Measurements from ENCODE around the gene CMBL. TPM values are rescaled to one million over a fixed set of nuclear protein-coding genes. Genes with fewer than 3 reads are reported as not detected.
"Not testable (repeated sequence)": the region's sequence is repeated elsewhere in the genome, so short reads cannot be mapped to it uniquely, and the experiment has no call there.

Gene CMBL
- total RNA-seq, 2 experiments from 2014 or later = 2.2 to 3.2 TPM

- H3K4me3 Mint-ChIP-seq = no peak overlapping the region
- CTCF ChIA-PET = interaction anchor here (0.6 kb wide), 1 partner anchor 103 kb away, joined by 3 read pairs; no protein-coding TSS in a partner anchor
- DNase-seq = no peak
- H3K36me3 Mint-ChIP-seq (ENCODE audit: low read depth) = peaks cover 59% of the 10 kb centered on the region
- H3K9me3 Mint-ChIP-seq = no peaks in the 10 kb centered on the region
- H3K27me3 Mint-ChIP-seq (ENCODE audit: low read depth) = no peaks in the 10 kb centered on the region
- peaks cover 66% of the 10 kb centered on the region for H3K4me1 Mint-ChIP-seq (ENCODE audit: low read depth)
- intact Hi-C loops (cut with micrococcal nuclease) = loop anchor here (10.0 kb wide), 2 partner anchors 380 to 890 kb away; no protein-coding TSS in a partner anchor
- peak overlapping the region; percentile 59 for H3K27ac Mint-ChIP-seq
Observed at GRCh38 chr5:10254686-10255085, 53.0 kb downstream of the CMBL start.

GRCh38 chr5:10253390-10253789 lies 54.3 kb downstream of the CMBL start:
- Mint-ChIP-seq H3K36me3 (ENCODE audit: low read depth) (peaks cover 54% of the 10 kb centered on the region), H3K9me3 (no peaks in the 10 kb centered on the region), H3K27ac (no peak overlapping the region), H3K4me3 (no peak overlapping the region), H3K4me1 (ENCODE audit: low read depth) (peaks cover 66% of the 10 kb centered on the region), H3K27me3 (ENCODE audit: low read depth) (no peaks in the 10 kb centered on the region)
- DNase-seq = no peak
- intact Hi-C loops (cut with micrococcal nuclease) = loop anchor here (10.0 kb wide), 2 partner anchors 381 to 891 kb away; no protein-coding TSS in a partner anchor
- CTCF ChIA-PET = no interaction called here

GRCh38 chr5:10251405-10251804 lies 56.3 kb downstream of the CMBL start:
- CTCF ChIA-PET = interaction anchor here (0.5 to 0.7 kb wide), 2 partner anchors 173 to 1104 kb away, joined by 3 read pairs; no protein-coding TSS in a partner anchor
- intact Hi-C loops (cut with micrococcal nuclease) = loop anchor here (2.0 to 10.0 kb wide), 3 partner anchors 33 to 893 kb away; no protein-coding TSS in a partner anchor
- H3K4me1 Mint-ChIP-seq (ENCODE audit: low read depth) = peaks cover 56% of the 10 kb centered on the region

GRCh38 chr5:10250806-10251276 lies 56.9 kb downstream of the CMBL start:
- CTCF ChIA-PET = interaction anchor here (0.5 to 1.1 kb wide), 3 partner anchors 33 to 1104 kb away, joined by 3 read pairs; no protein-coding TSS in a partner anchor
- H3K9me3 Mint-ChIP-seq = no peaks in the 10 kb centered on the region
- intact Hi-C loops (cut with micrococcal nuclease) = loop anchor here (1.0 to 10.0 kb wide), 8 partner anchors 34 to 894 kb away; partner anchors contain the start of genes ANKRD33B, DAP, MARCHF6 and ROPN1L
- H3K36me3 Mint-ChIP-seq (ENCODE audit: low read depth) = peaks cover 40% of the 10 kb centered on the region
- peak overlapping the region; percentile 99 for H3K27ac Mint-ChIP-seq
- DNase-seq = peak; percentile 41
- H3K27me3 Mint-ChIP-seq (ENCODE audit: low read depth) = no peaks in the 10 kb centered on the region
- peaks cover 50% of the 10 kb centered on the region for H3K4me1 Mint-ChIP-seq (ENCODE audit: low read depth)
- H3K4me3 Mint-ChIP-seq = peak overlapping the region; percentile 86

More at GRCh38 chr5:10251405-10251804, 56.3 kb downstream of the CMBL start:
- Mint-ChIP-seq H3K4me3 (peak overlapping the region; percentile 86), H3K9me3 (no peaks in the 10 kb centered on the region), H3K27ac (peak overlapping the region; percentile 99), H3K27me3 (ENCODE audit: low read depth) (no peaks in the 10 kb centered on the region), H3K36me3 (ENCODE audit: low read depth) (peaks cover 46% of the 10 kb centered on the region)
- DNase-seq = no peak

GRCh38 chr5:10249948-10250805 lies 57.5 kb downstream of the CMBL start, which contains the start of gene CCT5:
CCT5 (plus strand) TSS chr5:10250280; CDS start chr5:10250341, 61 bp downstream.
- peak within 1 kb of the TSS; percentile 86 for H3K4me3 Mint-ChIP-seq
- peaks cover 35% of the 10 kb centered on the region for H3K36me3 Mint-ChIP-seq (ENCODE audit: low read depth)
- peaks cover 47% of the 10 kb centered on the region for H3K4me1 Mint-ChIP-seq (ENCODE audit: low read depth)
- H3K27me3 Mint-ChIP-seq (ENCODE audit: low read depth) = no peaks in the 10 kb centered on the region
- intact Hi-C loops (cut with micrococcal nuclease) = loop anchor here (1.0 to 10.0 kb wide), 8 partner anchors 35 to 895 kb away; partner anchors contain the start of genes ANKRD33B, DAP, MARCHF6 and ROPN1L
- H3K27ac Mint-ChIP-seq = peak within 1 kb of the TSS; percentile 99
- peak; percentile 93 for DNase-seq
- CTCF ChIA-PET = interaction anchor here (0.6 to 1.1 kb wide), 2 partner anchors 33 to 107 kb away, joined by 3 to 4 read pairs; no protein-coding TSS in a partner anchor
- no peaks in the 10 kb centered on the region for H3K9me3 Mint-ChIP-seq

GRCh38 chr5:10248378-10249260 lies 59.1 kb downstream of the CMBL start:
- peaks cover 42% of the 10 kb centered on the region for H3K4me1 Mint-ChIP-seq (ENCODE audit: low read depth)
- DNase-seq = no peak
- CTCF ChIA-PET = no interaction called here
- intact Hi-C loops (cut with micrococcal nuclease) = no loop called here
- H3K27ac Mint-ChIP-seq = peak overlapping the region; percentile 99
- no peaks in the 10 kb centered on the region for H3K9me3 Mint-ChIP-seq
- peaks cover 21% of the 10 kb centered on the region for H3K36me3 Mint-ChIP-seq (ENCODE audit: low read depth)
- H3K27me3 Mint-ChIP-seq (ENCODE audit: low read depth) = no peaks in the 10 kb centered on the region
- H3K4me3 Mint-ChIP-seq = peak overlapping the region; percentile 86

GRCh38 chr5:10247217-10247616 lies 60.5 kb downstream of the CMBL start:
- intact Hi-C loops (cut with micrococcal nuclease); H3K4me3 Mint-ChIP-seq; H3K9me3 Mint-ChIP-seq; H3K27me3 Mint-ChIP-seq (ENCODE audit: low read depth); H3K27ac Mint-ChIP-seq; DNase-seq: not testable (repeated sequence)
- Mint-ChIP-seq H3K4me1 (ENCODE audit: low read depth) (peaks cover 33% of the 10 kb centered on the region), H3K36me3 (ENCODE audit: low read depth) (peaks cover 25% of the 10 kb centered on the region)
- CTCF ChIA-PET = interaction anchor here (0.6 kb wide), 1 partner anchor 17 kb away, joined by 6 read pairs; no protein-coding TSS in a partner anchor

GRCh38 chr5:10246761-10247160 lies 60.9 kb downstream of the CMBL start:
- intact Hi-C loops (cut with micrococcal nuclease) = no loop called here
- no peaks in the 10 kb centered on the region for H3K9me3 Mint-ChIP-seq
- peaks cover 22% of the 10 kb centered on the region for H3K36me3 Mint-ChIP-seq (ENCODE audit: low read depth)
- H3K27ac Mint-ChIP-seq = peak overlapping the region; percentile 39
- no peaks in the 10 kb centered on the region for H3K27me3 Mint-ChIP-seq (ENCODE audit: low read depth)
- peaks cover 28% of the 10 kb centered on the region for H3K4me1 Mint-ChIP-seq (ENCODE audit: low read depth)
- DNase-seq = no peak
- H3K4me3 Mint-ChIP-seq = no peak overlapping the region
- CTCF ChIA-PET = no interaction called here

GRCh38 chr5:10244342-10244944 lies 63.3 kb downstream of the CMBL start:
- Mint-ChIP-seq H3K4me3 (no peak overlapping the region), H3K27me3 (ENCODE audit: low read depth) (no peaks in the 10 kb centered on the region), H3K27ac (no peak overlapping the region), H3K4me1 (ENCODE audit: low read depth) (peaks cover 20% of the 10 kb centered on the region), H3K9me3 (no peaks in the 10 kb centered on the region), H3K36me3 (ENCODE audit: low read depth) (peaks cover 11% of the 10 kb centered on the region)
- intact Hi-C loops (cut with micrococcal nuclease) = no loop called here
- no peak for DNase-seq
- CTCF ChIA-PET = interaction anchor here (0.6 kb wide), 1 partner anchor 328 kb away, joined by 4 read pairs; no protein-coding TSS in a partner anchor

- CTCF ChIA-PET = interaction anchor here (0.6 kb wide), 1 partner anchor 327 kb away, joined by 4 read pairs; no protein-coding TSS in a partner anchor
- peaks cover 12% of the 10 kb centered on the region for H3K36me3 Mint-ChIP-seq (ENCODE audit: low read depth)
- peaks cover 18% of the 10 kb centered on the region for H3K4me1 Mint-ChIP-seq (ENCODE audit: low read depth)
- no peak for DNase-seq
- H3K9me3 Mint-ChIP-seq = no peaks in the 10 kb centered on the region
- H3K27me3 Mint-ChIP-seq (ENCODE audit: low read depth) = no peaks in the 10 kb centered on the region
- intact Hi-C loops (cut with micrococcal nuclease) = no loop called here
- H3K4me3 Mint-ChIP-seq = no peak overlapping the region
- no peak overlapping the region for H3K27ac Mint-ChIP-seq
Observed at GRCh38 chr5:10243660-10244240, 64.0 kb downstream of the CMBL start.

- intact Hi-C loops (cut with micrococcal nuclease) = no loop called here
- Mint-ChIP-seq H3K27me3 (ENCODE audit: low read depth) (no peaks in the 10 kb centered on the region), H3K4me3 (no peak overlapping the region), H3K9me3 (no peaks in the 10 kb centered on the region), H3K36me3 (ENCODE audit: low read depth) (peaks cover 43% of the 10 kb centered on the region), H3K27ac (no peak overlapping the region), H3K4me1 (ENCODE audit: low read depth) (peaks cover 2% of the 10 kb centered on the region)
- CTCF ChIA-PET = interaction anchor here (0.6 kb wide), 1 partner anchor 69 kb away, joined by 6 read pairs; no protein-coding TSS in a partner anchor
- no peak for DNase-seq
Observed at GRCh38 chr5:10235350-10235749, 72.4 kb downstream of the CMBL start.

Data from activated naive CD4-positive, alpha-beta T cell treated with anti-CD3 and anti-CD28 coated beads for 36 hours (primary cell).